HEK293 (cell line): ENCODE results near the gene ANOS1.

Experiments used
- INSM2 ChIP-seq: fragments of 450-650 bp; formaldehyde crosslinking; IDR thresholded peaks from 2 replicates; pipeline ENCODE4 v1.5.1; 2016; ENCODE audit warnings: missing biosample characterization, missing genetic modification characterization
- PATZ1 ChIP-seq: fragments of 450-650 bp; formaldehyde crosslinking; IDR thresholded peaks from 2 replicates; pipeline ENCODE4 v1.5.1; 2016; ENCODE audit warnings: missing biosample characterization, missing genetic modification characterization
- SETDB1 ChIP-seq: IDR thresholded peaks from one replicate; pipeline ENCODE4 v1.6.1; 2017; ENCODE audit warnings: mild to moderate bottlenecking, low read length, moderate library complexity, mixed read lengths; ENCODE audit not compliant: insufficient read length
- ZNF140 ChIP-seq: fragments of 450-650 bp; formaldehyde crosslinking; IDR thresholded peaks from 2 replicates; pipeline ENCODE4 v1.5.1; 2016; ENCODE audit warnings: missing biosample characterization, missing genetic modification characterization
- ZNF24 ChIP-seq: fragments of 450-650 bp; formaldehyde crosslinking; IDR thresholded peaks from 2 replicates; pipeline ENCODE4 v1.5.1; 2016; ENCODE audit warnings: missing biosample characterization, missing genetic modification characterization
- ZNF311 ChIP-seq: fragments of 450-650 bp; formaldehyde crosslinking; IDR thresholded peaks from 2 replicates; pipeline ENCODE4 v1.5.1; 2017; ENCODE audit warnings: missing biosample characterization, missing genetic modification characterization, borderline replicate concordance
- ZSCAN30 ChIP-seq: fragments of 450-650 bp; IDR thresholded peaks from 2 replicates; pipeline ENCODE4 v1.5.1; 2018; ENCODE audit warnings: missing biosample characterization, mild to moderate bottlenecking, missing genetic modification characterization, moderate library complexity
- TF ChIP-seq, protein P1 (sequence below): fragments of 450-650 bp; formaldehyde crosslinking; IDR thresholded peaks from 2 replicates; pipeline ENCODE4 v1.5.1; 2016; ENCODE audit warnings: missing biosample characterization, missing genetic modification characterization
- TF ChIP-seq, protein P2 (sequence below): fragments of 450-650 bp; formaldehyde crosslinking; IDR thresholded peaks from 2 replicates; pipeline ENCODE4 v1.5.1; 2016; ENCODE audit warnings: missing biosample characterization, missing genetic modification characterization

DNA sequence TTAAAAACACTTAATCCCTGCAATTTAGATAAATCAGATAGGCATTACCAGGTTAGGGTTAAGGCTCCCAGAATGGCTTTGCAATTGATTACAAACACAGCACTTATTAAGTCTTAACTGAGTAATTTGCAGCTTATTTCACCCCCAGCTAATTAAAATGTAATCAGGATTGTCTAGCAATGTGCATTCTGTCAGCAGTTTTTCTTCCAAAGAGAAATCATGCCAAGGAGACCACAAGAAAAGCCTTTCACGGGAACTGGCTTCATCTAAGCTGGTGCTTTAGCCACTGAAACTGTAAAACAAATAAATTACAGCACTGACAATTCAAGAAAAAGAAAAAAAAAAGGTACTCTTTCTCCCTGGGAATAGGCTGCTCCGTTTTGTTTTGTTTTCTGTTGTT, 2.1 kb downstream of the ANOS1 start:
- TF ChIP-seq INSM2, result no peak
- no peak for TF ChIP-seq ZNF140 (tag by site-specific recombination)
- TF ChIP-seq ZNF311, result no peak
- TF ChIP-seq, protein P1, sequence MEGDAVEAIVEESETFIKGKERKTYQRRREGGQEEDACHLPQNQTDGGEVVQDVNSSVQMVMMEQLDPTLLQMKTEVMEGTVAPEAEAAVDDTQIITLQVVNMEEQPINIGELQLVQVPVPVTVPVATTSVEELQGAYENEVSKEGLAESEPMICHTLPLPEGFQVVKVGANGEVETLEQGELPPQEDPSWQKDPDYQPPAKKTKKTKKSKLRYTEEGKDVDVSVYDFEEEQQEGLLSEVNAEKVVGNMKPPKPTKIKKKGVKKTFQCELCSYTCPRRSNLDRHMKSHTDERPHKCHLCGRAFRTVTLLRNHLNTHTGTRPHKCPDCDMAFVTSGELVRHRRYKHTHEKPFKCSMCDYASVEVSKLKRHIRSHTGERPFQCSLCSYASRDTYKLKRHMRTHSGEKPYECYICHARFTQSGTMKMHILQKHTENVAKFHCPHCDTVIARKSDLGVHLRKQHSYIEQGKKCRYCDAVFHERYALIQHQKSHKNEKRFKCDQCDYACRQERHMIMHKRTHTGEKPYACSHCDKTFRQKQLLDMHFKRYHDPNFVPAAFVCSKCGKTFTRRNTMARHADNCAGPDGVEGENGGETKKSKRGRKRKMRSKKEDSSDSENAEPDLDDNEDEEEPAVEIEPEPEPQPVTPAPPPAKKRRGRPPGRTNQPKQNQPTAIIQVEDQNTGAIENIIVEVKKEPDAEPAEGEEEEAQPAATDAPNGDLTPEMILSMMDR, result no peak
- TF ChIP-seq, protein P2, sequence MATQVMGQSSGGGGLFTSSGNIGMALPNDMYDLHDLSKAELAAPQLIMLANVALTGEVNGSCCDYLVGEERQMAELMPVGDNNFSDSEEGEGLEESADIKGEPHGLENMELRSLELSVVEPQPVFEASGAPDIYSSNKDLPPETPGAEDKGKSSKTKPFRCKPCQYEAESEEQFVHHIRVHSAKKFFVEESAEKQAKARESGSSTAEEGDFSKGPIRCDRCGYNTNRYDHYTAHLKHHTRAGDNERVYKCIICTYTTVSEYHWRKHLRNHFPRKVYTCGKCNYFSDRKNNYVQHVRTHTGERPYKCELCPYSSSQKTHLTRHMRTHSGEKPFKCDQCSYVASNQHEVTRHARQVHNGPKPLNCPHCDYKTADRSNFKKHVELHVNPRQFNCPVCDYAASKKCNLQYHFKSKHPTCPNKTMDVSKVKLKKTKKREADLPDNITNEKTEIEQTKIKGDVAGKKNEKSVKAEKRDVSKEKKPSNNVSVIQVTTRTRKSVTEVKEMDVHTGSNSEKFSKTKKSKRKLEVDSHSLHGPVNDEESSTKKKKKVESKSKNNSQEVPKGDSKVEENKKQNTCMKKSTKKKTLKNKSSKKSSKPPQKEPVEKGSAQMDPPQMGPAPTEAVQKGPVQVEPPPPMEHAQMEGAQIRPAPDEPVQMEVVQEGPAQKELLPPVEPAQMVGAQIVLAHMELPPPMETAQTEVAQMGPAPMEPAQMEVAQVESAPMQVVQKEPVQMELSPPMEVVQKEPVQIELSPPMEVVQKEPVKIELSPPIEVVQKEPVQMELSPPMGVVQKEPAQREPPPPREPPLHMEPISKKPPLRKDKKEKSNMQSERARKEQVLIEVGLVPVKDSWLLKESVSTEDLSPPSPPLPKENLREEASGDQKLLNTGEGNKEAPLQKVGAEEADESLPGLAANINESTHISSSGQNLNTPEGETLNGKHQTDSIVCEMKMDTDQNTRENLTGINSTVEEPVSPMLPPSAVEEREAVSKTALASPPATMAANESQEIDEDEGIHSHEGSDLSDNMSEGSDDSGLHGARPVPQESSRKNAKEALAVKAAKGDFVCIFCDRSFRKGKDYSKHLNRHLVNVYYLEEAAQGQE, result no peak
- no peak for TF ChIP-seq ZNF24 (tag by site-specific recombination)
- TF ChIP-seq PATZ1 (tag by site-specific recombination), result no peak
- TF ChIP-seq SETDB1, result no peak
- TF ChIP-seq ZSCAN30 (tag by site-specific recombination), result no peak
